PC-9 (cell line): ENCODE measurements around the gene CHST3.

ENCODE experiments used
- CTCF ChIP-seq: fragments of 200-600 bp; sonication (generic); conservative IDR thresholded peaks from 2 replicates; pipeline ENCODE4 v1.6.1; 2017; ENCODE audit warnings: mixed run types, antibody characterized with exemption, mild to moderate bottlenecking, moderate library complexity
- EZH2 ChIP-seq: fragments of 200-600 bp; sonication (generic); IDR thresholded peaks from 2 replicates; pipeline ENCODE4 v1.8.0; 2017; ENCODE audit warnings: antibody characterized with exemption, low read depth

GRCh38 chr10:72024596-72024995, 60.4 kb downstream of the CHST3 start:
- TF ChIP-seq CTCF (no peak), EZH2 (no peak)
